ENCODE data around the gene PRR5L.

PRR5L gene

DNA sequence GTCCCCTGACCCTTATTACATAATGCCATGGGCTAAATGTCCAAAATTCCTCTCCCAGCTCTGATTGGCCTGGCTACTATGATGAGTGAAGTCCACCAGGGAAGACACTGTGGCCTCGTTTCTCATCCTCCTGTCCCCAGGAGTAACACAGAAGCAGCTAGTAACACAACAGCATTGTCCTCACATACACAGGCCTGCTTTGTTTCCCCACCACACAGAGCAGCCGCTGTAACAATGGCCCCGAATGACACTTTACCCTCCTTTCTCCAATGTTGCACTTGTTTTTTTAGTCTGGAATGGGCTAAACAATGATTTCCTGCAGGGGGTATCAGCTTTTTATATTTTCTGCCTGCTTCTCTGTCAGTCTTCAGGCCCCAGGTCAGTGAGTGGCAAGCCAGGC lies at the start of gene PRR5L:
PRR5L (plus strand) TSS at position 363 of the 400 bp plus-strand sequence. CDS start 104,834 bp downstream, outside the sequence.
- DNase-seq: no peak

- DNase-seq: no peak
These were observed 48.6 kb upstream of the PRR5L start for GRCh38 chr11:36247493-36247892.

GRCh38 chr11:36248436-36248835 lies 47.7 kb upstream of the PRR5L start:
- no peak for DNase-seq

GRCh38 chr11:36249246-36249645 lies 46.8 kb upstream of the PRR5L start:
- peak; percentile 47 for DNase-seq

DNA sequence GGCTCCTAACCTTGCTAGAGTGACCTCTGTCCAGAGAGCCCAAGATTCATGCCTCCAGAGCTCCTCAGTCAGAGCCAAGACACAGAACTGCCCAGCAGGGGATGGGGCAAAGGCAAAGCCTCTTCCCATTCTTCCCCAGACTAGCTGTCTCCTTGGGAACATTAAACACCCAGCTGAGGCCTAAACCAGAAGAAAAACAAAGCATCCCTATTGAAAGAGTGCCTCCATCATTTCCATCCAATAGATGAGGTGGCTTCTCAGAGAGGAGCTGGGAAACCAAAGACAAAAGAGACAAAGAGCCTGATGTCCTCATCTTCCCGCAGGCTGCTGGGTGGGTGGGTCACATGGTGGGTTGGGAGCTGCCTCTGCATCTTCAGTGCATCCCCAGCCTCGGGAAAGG lies 44.3 kb upstream of the PRR5L start:
- no peak for DNase-seq

- DNase-seq: no peak
These were observed 42.9 kb upstream of the PRR5L start for GRCh38 chr11:36253238-36253637.

DNA sequence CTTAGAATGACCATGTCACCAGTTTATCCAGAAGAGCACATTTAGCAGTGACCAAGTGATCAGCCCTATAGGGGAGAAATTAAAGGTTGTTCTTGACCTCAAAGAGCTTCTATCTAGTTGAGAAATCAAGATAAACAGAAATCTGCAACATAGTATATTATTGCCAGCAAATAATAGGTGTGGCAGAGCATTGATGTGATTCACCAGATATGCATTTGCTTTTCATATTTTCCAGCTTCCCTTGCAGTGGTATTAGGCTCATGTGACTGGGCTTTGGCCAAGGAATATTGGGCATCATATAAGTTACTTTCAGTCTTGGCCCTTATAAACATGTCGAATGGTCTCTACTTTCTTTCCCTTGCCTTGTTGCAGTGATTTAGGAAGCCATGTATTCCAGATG lies 41.4 kb upstream of the PRR5L start:
- no peak for DNase-seq

DNA sequence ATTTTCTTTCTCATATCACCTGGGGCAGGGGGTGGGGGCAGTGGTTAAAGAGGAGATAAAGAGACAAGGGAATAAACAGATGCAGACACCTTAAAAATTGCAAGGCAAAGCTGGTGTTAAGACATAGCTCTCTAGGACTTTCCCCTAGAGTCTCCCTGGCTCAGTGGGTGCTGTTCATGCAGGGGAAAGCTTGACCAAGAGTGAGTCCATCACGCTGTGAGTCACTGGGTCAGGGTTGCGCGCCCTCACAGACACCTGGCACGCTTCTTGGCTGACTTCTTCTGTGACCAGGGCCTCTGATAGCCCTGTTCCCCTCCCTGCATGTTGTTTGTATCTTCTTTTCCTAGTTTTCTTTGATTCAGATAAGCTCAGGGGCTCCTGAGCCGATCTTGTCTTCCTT lies 38.7 kb upstream of the PRR5L start:
- DNase-seq: no peak

DNA sequence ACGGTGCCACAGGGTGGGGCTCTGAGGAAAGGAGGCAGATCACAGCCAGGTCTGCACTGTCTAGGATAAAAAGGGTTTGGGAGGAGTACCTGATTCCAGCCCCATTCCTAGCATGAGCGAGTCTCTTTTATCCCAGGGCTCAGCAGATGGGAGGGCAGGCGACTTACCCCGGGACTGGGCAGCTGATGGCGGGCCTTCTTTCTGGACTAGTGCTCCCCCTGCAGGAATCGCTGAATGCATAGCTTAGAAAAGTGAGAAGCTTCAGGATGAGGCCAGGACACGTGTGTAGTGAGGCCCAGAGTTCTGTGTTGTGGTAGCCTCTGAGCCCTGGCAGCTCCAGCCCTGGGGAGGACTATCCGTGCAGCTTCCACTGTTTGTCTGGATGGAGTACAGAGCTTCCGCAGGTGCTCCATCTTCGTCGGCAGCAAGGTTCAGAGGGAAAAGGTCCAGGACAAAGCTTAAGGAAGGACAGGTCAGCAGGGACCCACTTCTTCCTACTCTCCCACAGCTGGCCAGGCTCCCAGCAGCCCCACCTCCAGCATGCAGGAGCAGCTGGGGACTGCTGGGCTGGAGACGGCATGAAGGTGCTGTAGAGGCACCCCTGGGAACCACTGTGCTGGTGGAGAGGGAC lies 37.2 kb upstream of the PRR5L start:
- peak; percentile 90 for DNase-seq

GRCh38 chr11:36261094-36261493 lies 35.0 kb upstream of the PRR5L start:
- no peak for DNase-seq

DNA sequence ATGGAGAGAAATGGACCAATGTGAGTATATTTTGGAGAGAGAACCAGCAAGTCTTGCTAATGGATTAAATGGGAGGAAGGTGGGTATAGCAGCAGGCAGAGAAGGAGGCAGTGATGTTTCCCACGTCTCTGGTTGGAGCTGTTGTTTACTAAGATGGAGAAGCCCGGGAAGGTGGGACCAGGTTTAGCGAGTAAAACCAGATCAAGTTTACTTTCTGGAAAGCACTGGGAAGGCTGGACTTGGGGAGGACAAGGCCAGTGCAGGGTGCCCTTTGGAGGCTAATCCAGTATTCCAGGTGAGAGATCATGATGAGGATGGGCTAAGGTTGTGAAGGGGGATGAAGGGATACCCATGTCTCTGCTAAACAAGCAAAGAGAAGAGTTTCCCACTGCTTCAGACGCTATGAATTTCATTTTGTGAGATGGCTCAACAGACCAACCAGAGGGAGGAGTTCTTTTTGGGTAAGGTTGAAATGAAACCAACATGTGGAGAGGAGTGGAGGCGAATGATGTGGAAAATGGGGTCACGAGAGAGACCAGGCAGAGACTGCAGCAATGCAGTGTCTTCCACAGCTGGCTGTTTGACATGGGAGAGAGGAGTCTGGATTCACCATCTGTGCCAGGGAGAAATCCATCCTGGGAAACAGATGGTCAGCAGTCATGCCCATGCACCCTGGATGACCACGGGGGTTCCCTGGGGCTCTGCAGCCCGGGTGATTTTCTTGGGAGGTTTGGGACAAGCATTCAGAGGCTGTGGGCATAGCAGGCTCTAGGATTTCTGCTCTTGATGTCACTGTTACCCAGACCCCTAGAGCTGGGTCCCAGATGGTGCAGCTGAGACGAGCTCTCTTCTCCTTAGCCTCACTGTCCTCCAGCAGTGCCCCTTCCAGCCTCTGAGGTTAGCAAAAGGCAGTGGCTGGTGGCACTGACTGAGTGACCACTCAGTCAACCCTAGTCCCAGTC lies 31.8 kb upstream of the PRR5L start:
- DNase-seq: no peak

DNA sequence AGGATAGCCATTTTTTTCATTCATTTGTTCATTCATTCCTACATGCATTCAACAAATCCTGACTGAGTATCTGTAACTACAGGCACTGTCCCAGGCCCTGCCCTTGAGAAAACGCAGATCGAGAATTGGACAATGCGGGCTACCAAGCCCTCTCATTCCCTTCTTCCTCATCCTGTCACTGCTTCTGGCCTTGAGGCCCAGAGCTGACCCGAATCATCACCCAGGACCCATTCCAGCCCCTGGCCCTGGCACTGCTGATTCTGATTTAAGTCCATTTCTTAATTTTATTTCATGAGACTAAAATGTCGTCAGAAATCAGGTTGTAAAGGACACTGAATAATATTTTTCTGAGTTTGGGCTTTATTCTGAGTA lies 31.1 kb upstream of the PRR5L start:
- DNase-seq: no peak

DNA sequence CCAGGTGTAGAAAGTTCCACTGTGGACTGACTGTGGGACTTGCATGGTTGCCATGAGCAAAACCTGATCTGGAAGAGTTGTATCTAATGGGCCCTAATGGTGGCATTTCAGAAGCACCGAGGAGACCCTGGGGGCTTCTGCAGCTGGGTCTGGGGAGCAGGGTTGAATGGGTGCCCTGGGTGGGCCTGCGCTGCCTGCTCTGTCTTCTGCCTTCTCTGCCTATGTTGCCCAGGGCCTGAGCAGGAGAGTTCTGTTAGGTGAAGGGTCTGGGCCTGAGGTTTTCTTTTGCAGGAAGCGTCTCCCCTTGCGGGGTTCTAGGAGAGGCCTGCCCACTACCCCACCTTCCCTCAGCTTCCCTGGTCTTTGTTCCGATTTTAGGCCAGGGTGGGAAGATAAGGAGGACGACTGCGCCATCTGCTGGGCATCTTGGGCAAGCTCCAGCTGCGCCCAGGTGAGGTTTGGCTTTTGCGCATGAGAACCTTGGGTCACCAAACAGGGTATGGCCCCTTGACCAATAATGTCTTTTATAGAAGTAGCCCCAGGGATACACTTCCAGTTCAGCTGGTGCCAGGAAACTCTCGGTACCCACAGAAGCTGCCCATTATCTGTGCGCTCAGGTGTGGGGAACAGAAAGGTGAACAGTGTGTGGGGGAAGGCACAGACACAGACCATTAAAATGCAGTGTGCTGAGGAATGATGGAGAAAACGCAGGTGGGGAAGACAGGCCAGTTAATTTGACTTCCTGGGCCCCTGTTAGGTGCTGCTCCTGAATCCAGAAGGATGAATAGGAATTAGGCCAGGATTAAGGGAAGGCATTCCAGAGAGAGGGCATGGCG lies 30.1 kb upstream of the PRR5L start:
- DNase-seq: peak; percentile 81

- DNase-seq: no peak
These were observed 29.3 kb upstream of the PRR5L start for GRCh38 chr11:36266767-36267166.

- DNase-seq: no peak
These were observed 27.6 kb upstream of the PRR5L start for GRCh38 chr11:36268337-36268985.

GRCh38 chr11:36270701-36271100 lies 25.4 kb upstream of the PRR5L start:
- no peak for DNase-seq

- no peak for DNase-seq
These were observed 24.2 kb upstream of the PRR5L start for GRCh38 chr11:36271794-36272407.

DNA sequence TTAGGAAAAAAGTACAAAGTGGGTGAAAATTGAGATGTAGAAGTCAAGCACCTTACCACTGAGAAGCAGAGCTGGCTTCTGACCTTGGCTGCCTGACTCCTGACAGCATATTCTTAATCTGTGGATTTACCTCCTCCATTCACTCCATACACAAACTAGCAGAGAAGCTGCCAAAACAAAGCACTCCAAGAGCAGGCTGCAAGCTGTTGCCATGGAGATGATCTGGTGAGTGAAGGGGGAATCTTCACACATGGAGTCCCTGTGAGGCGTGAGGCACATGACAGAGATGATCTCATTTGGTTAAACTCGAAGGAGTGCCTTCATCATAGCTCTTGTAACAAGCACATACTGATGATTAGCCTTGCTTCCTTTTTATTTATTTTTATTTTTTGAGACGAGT lies 23.0 kb upstream of the PRR5L start:
- DNase-seq: peak; percentile 38

GRCh38 chr11:36274414-36274813 lies 21.7 kb upstream of the PRR5L start:
- peak; percentile 40 for DNase-seq

GRCh38 chr11:36278531-36279282 lies 17.4 kb upstream of the PRR5L start:
- DNase-seq: peak; percentile 52

DNA sequence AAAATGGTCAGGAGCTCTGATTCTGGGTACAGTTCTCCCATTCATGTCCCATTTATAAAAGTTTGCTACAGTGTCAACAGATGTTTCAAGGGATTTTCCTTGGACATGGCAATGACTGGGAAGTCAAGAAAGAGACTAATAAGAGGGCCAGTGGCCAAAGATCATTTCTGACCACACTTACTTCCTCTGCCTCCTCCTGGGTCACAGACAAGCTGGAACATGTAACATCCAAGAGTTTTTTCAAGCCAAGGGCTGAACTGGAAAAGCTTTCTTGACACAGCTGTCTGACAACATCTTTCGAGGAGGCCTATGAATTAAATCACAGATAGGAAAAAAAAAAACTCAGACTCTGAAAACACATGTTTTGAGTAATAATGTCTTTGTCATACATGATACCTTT lies 15.6 kb upstream of the PRR5L start:
- no peak for DNase-seq

DNA sequence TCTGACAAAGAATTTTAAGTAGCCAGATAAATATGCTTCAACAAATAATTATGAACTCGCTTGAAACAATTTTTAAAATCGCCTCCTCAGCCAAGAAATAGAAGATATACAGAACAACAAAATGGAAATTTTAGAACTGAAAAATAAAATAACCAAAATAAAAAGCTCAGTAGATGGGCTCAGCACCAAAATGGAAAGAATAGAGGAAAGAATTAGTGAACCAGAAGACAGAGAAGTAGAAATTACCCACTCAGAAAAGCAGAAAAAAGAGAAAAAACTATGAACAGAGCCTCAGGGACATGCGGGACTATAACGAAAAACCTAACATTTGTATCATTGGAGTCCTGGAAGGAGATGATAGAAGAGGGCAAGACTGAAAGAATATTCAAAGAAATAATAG lies 14.2 kb upstream of the PRR5L start:
- DNase-seq: no peak

Measured in islet precursor cell (in vitro differentiated cells).